OCI-LY7 (cell line): Measurements from ENCODE around the gene CMIP. TPM values are rescaled to one million over a fixed set of nuclear protein-coding genes. Genes with fewer than 3 reads are reported as not detected.

Source experiments
- BruUV-seq: library from RNA; stranded (reverse); fragments of 400-500 nt; replicated peaks from 2 replicates; lab custom pipeline; 2021; lab: Mats Ljungman, UMichigan
- CTCF ChIA-PET: fragments of 300-600 bp; sonication (Branson Sonifier 250); formaldehyde crosslinking; loops from one replicate; lab custom pipeline; 2022; ENCODE audit warnings: antibody characterized with exemption; ENCODE audit not compliant: unreplicated experiment; lab: Charles Lee
- POLR2A ChIA-PET: fragments of 300-600 bp; sonication (Branson Sonifier 250); formaldehyde crosslinking; loops from one replicate; lab custom pipeline; 2022; ENCODE audit warnings: antibody characterized with exemption; lab: Charles Lee
- DNase-seq: peaks from one replicate; pipeline ENCODE4 v3.0.0-alpha.2; 2015; ENCODE audit warnings: low spot score
- H2AFZ ChIP-seq: fragments of 200-600 bp; sonication (generic), shearing (Covaris generic); 2 replicates; pipeline ENCODE4 v1.6.1; 2014; ENCODE audit warnings: mild to moderate bottlenecking, antibody characterized with exemption, low read length, moderate library complexity
- H3K27ac ChIP-seq: fragments of 200-600 bp; sonication (generic); 2 replicates; pipeline ENCODE4 v1.5.1; 2014; ENCODE audit warnings: mixed run types, low read depth, mild to moderate bottlenecking, moderate library complexity, low read length, inconsistent platforms; ENCODE audit not compliant: poor library complexity, severe bottlenecking
- H3K36me3 ChIP-seq: fragments of 200-600 bp; sonication (generic); 2 replicates; pipeline ENCODE4 v1.6.1; 2014; ENCODE audit warnings: mild to moderate bottlenecking, antibody characterized with exemption, low read length, moderate library complexity, mixed read lengths; ENCODE audit not compliant: insufficient read depth
- H3K4me1 ChIP-seq: fragments of 200-600 bp; sonication (generic); 2 replicates; pipeline ENCODE4 v1.5.1; 2014; ENCODE audit warnings: mild to moderate bottlenecking, low read length; ENCODE audit not compliant: insufficient read depth, poor library complexity, severe bottlenecking
- H3K4me2 ChIP-seq: fragments of 200-600 bp; sonication (generic); 2 replicates; pipeline ENCODE4 v1.6.1; 2014; ENCODE audit warnings: mild to moderate bottlenecking, low read length
- H3K4me3 ChIP-seq: fragments of 200-600 bp; sonication (generic); 2 replicates; pipeline ENCODE4 v1.5.1; 2014; ENCODE audit warnings: mild to moderate bottlenecking, low read depth, low read length; ENCODE audit not compliant: poor library complexity, severe bottlenecking
- H3K79me2 ChIP-seq: fragments of 200-600 bp; sonication (generic); 2 replicates; pipeline ENCODE4 v1.6.1; 2016; ENCODE audit warnings: low read depth, mild to moderate bottlenecking, low read length, moderate library complexity, mixed read lengths; ENCODE audit not compliant: insufficient read depth
- H3K9me2 ChIP-seq: fragments of 200-600 bp; sonication (generic); 2 replicates; pipeline ENCODE4 v1.6.1; 2016; ENCODE audit warnings: mild to moderate bottlenecking, low read length, mixed read lengths; ENCODE audit not compliant: insufficient read depth
- H3K9me3 ChIP-seq: fragments of 200-600 bp; sonication (generic); 2 replicates; pipeline ENCODE4 v1.6.1; 2014; ENCODE audit warnings: mild to moderate bottlenecking, mixed run types, low read length, mixed read lengths
- H4K20me1 ChIP-seq: fragments of 200-600 bp; sonication (generic); 2 replicates; pipeline ENCODE4 v1.6.1; 2014; ENCODE audit warnings: mild to moderate bottlenecking, antibody characterized with exemption, low read length, moderate library complexity, mixed read lengths; ENCODE audit not compliant: insufficient read depth
- EZH2phosphoT487 ChIP-seq: fragments of 200-600 bp; sonication (generic); IDR thresholded peaks from 2 replicates; pipeline ENCODE4 v1.6.1; 2018; ENCODE audit warnings: low read depth, borderline replicate concordance, mild to moderate bottlenecking, mixed run types, antibody characterized with exemption, low read length, moderate library complexity, mixed read lengths
- intact Hi-C: fragments of 100-400 bp; cut with micrococcal nuclease; formaldehyde crosslinking; loops from one replicate; pipeline ENCODE4 v1.10.0; 2022; ENCODE audit not compliant: unreplicated experiment
- total RNA-seq, 2 experiments: library from RNA; depleted of rRNA in 1 of 2; stranded (reverse); fragments of >200 nt in 1 of 2; shearing (Covaris generic) in 1 of 2; gene quantifications; 2 replicates each; pipeline ENCODE4 v1.2.3, GENCODE V29; 2014 to 2022
- TF ChIP-seq, protein P1 (sequence below): fragments of 200-600 bp; sonication (generic); conservative IDR thresholded peaks from 2 replicates; pipeline ENCODE4 v1.5.1; 2014; ENCODE audit warnings: mild to moderate bottlenecking, antibody characterized with exemption, low read length, moderate library complexity, mixed read lengths

CMIP gene
- total RNA-seq, 2 experiments from 2014 or later: 15.4 to 70.3 TPM

DNA sequence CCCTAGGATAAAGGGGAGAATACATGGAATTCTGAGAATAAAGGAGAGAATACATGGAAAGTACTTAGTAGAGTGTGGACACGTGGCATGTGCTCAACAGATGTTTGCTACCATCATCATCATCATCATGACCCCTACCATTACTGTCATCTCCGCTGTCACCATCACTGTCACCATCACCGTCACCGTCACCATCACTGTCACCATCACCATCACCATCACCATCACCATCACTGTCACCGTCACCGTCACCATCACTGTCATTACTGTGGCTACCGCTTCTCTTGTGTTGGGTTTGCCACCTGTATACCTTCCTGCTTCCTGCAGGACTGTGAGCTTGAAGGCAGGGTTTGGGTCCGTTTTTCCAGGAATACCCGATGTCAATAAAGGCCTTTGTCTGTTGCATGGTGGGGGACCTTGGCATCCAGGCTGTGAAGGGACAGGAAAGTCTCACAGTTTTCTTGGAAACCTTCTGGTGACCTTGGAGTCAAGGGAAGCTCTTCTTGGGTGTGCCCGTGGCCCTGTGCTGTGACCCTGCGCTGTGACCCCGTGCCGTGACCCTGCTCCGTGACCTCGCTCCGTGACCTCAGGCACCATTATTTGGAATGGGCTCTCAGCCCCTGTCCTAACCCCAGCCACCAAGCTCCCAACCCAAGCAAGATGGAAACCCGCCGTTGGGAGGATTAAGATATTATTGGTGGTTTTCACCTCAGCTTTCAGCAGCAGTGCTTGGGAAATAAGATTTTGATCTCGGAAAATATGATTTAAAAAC, 14.4 kb downstream of the CMIP start:
- POLR2A ChIA-PET: interaction anchor here (0.8 kb wide), 1 partner anchor 83 kb away, joined by 3 read pairs; no protein-coding TSS in a partner anchor
- no peak overlapping the region for H2AFZ ChIP-seq
- intact Hi-C loops: no loop called here
- 0 out of 2 replicates have a peak, but pooled peaks cover 8% of the 10 kb centered on the region for H4K20me1 ChIP-seq
- CTCF ChIA-PET: interaction anchor here (0.5 kb wide), 1 partner anchor 364 kb away, joined by 3 read pairs; no protein-coding TSS in a partner anchor
- H3K4me1 ChIP-seq: no peaks in the 10 kb centered on the region
- H3K9me3 ChIP-seq: no peaks in the 10 kb centered on the region
- no peaks in the 10 kb centered on the region for H3K9me2 ChIP-seq
- H3K4me2 ChIP-seq: no peak overlapping the region
- no TSS peak for BruUV-seq
- no peak for TF ChIP-seq EZH2phosphoT487
- TF ChIP-seq, protein P1, sequence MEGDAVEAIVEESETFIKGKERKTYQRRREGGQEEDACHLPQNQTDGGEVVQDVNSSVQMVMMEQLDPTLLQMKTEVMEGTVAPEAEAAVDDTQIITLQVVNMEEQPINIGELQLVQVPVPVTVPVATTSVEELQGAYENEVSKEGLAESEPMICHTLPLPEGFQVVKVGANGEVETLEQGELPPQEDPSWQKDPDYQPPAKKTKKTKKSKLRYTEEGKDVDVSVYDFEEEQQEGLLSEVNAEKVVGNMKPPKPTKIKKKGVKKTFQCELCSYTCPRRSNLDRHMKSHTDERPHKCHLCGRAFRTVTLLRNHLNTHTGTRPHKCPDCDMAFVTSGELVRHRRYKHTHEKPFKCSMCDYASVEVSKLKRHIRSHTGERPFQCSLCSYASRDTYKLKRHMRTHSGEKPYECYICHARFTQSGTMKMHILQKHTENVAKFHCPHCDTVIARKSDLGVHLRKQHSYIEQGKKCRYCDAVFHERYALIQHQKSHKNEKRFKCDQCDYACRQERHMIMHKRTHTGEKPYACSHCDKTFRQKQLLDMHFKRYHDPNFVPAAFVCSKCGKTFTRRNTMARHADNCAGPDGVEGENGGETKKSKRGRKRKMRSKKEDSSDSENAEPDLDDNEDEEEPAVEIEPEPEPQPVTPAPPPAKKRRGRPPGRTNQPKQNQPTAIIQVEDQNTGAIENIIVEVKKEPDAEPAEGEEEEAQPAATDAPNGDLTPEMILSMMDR: no peak
- no peak for DNase-seq
- peaks cover 41% of the 10 kb centered on the region for H3K79me2 ChIP-seq
- H3K4me3 ChIP-seq: no peak overlapping the region
- no peak overlapping the region for H3K27ac ChIP-seq
- H3K36me3 ChIP-seq: peaks cover 25% of the 10 kb centered on the region

DNA sequence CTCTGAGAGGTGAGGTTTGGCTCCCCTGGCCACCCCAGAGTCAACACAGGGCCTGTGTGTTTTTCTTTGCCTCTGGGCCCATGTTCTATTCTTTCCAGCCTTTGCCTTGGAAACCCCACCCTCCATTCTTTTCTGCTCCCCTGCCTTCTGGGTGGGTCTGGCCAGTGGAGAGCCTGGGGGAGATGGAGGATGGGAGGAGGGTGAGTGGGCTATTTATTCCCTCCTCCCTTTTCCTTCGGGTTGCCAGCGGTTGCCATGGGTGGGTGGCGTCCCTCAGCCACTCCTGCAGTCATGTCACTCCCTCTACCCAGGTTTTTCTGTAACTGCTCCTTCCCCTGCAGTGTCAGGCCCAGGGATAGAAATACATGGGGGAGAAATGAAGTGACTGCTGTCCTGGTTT, 15.5 kb downstream of the CMIP start:
- Histone ChIP-seq H3K4me2 (no peak overlapping the region), H3K27ac (no peak overlapping the region), H3K36me3 (peaks cover 25% of the 10 kb centered on the region), H3K4me3 (no peak overlapping the region), H3K9me2 (no peaks in the 10 kb centered on the region), H4K20me1 (0 out of 2 replicates have a peak, but pooled peaks cover 8% of the 10 kb centered on the region), H3K9me3 (no peaks in the 10 kb centered on the region), H3K4me1 (no peaks in the 10 kb centered on the region), H3K79me2 (peaks cover 39% of the 10 kb centered on the region; the same call in 1 of the 2 replicates), H2AFZ (no peak overlapping the region)
- no TSS peak for BruUV-seq
- ChIA-PET POLR2A (no interaction called here), CTCF (no interaction called here)
- intact Hi-C loops: no loop called here
- TF ChIP-seq, protein P1: no peak
- TF ChIP-seq EZH2phosphoT487: no peak
- no peak for DNase-seq

DNA sequence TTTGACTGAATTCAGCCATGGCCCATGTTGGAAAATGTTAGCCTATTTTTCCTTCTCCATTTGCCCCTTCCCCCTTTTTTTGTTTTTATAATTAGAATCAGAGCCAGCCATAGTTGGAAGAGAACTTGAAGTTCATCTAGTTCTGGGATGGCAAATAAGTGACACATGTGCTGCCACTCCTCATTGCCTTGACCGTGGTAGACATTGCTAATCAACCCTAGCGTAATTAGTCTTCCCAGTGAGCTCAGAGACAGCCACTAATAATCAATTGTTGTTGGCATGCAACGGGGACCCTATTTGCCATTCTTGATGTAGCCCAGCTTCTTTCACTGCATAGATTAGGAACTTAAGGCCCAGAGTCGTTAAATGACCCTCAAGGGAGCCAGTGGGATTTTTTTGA, 16.6 kb downstream of the CMIP start:
- no peak overlapping the region for H3K4me2 ChIP-seq
- no peak overlapping the region for H3K27ac ChIP-seq
- peaks cover 25% of the 10 kb centered on the region for H3K36me3 ChIP-seq
- no peaks in the 10 kb centered on the region for H3K9me2 ChIP-seq
- no peak for DNase-seq
- CTCF ChIA-PET: no interaction called here
- intact Hi-C loops: no loop called here
- BruUV-seq: no TSS peak
- H3K4me1 ChIP-seq: no peaks in the 10 kb centered on the region
- 0 out of 2 replicates have a peak, but pooled peaks cover 8% of the 10 kb centered on the region for H4K20me1 ChIP-seq
- H3K79me2 ChIP-seq: peaks cover 49% of the 10 kb centered on the region
- H3K4me3 ChIP-seq: no peak overlapping the region
- POLR2A ChIA-PET: interaction anchor here (0.9 kb wide), 1 partner anchor 141 kb away, joined by 4 read pairs; no protein-coding TSS in a partner anchor
- no peaks in the 10 kb centered on the region for H3K9me3 ChIP-seq
- TF ChIP-seq, protein P1: no peak
- TF ChIP-seq EZH2phosphoT487: no peak
- H2AFZ ChIP-seq: no peak overlapping the region
